ENCODE measurements around the gene NACC2.

GRCh38 chr9:135974220-135974573 lies 120.9 kb downstream of the NACC2 start:
- TF ChIP-seq POLR2A (IDR thresholded peaks at IDR 0.05) = no peak
- TF ChIP-seq CTCF (IDR thresholded peaks at IDR 0.05) = no peak

Data from ovary (tissue), 3 donors.